HG03457 (cell line): ENCODE data around the gene DLD.
"Not testable (repeated sequence)": the region's sequence is repeated elsewhere in the genome, so short reads cannot be mapped to it uniquely, and the experiment has no call there.

Source experiments
- ATAC-seq: cut with Tn5 transposase; IDR thresholded peaks from one replicate; pipeline ENCODE4 v1.9.1; 2021; ENCODE audit warnings: moderate number of reproducible peaks; ENCODE audit not compliant: unreplicated experiment

The DLD gene

DNA sequence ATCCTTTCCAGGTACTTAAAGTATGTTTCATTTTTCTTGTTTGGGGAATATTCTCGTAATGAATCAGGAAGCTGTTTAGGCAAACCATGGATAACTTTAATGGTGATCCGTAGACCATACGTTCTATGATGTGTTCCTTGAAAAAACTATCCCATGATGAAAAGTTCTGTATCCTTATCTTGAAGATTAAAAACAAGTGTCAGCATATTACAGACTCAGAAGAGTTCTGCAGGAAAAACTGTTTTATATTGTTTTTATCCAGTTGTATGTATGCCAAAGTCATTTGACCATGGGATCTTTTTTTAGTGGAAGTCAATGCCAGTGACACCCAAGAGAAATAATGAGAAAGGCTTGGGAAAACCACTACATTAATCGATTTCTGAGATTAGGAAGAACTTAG, 52.0 kb downstream of the DLD start:
- ATAC-seq, result no peak

- no peak for ATAC-seq
Observed at GRCh38 chr7:107944411-107945169, 53.6 kb downstream of the DLD start.

GRCh38 chr7:107945332-107945731, 54.3 kb downstream of the DLD start:
- no peak for ATAC-seq

- ATAC-seq, result no peak
Observed at GRCh38 chr7:107946451-107946850, 55.5 kb downstream of the DLD start.

GRCh38 chr7:107946881-107947280, 55.9 kb downstream of the DLD start:
- no peak for ATAC-seq

- ATAC-seq, result no peak
Observed at GRCh38 chr7:107948645-107949442, 57.9 kb downstream of the DLD start.

DNA sequence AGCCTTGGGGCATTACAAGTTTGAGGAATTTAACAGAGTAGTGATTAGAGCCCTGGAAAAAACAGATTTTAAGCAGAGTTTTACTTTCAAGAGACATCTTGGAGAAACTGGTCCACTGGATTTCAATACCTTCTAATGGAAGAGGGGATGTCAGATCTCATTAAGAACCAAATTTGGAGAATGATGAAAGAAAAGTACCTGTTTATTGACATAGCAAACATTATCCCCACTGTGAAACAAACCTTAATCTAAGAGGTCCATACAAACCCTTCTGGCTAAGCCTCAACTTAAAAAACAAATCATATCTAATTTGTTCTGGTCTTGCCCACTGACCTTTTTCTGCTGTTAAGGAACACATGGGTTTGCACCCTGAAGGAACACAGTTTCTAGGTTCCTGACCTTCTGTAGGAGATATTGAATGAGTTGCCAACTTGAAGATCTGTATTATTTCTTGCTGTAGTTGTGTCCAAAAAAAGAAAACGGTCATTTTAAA, 58.5 kb downstream of the DLD start:
- no peak for ATAC-seq

GRCh38 chr7:107951172-107951787, 60.3 kb downstream of the DLD start:
- no peak for ATAC-seq

GRCh38 chr7:107951896-107952295, 60.9 kb downstream of the DLD start:
- no peak for ATAC-seq

GRCh38 chr7:107953265-107953923, 62.4 kb downstream of the DLD start:
- ATAC-seq, result no peak

DNA sequence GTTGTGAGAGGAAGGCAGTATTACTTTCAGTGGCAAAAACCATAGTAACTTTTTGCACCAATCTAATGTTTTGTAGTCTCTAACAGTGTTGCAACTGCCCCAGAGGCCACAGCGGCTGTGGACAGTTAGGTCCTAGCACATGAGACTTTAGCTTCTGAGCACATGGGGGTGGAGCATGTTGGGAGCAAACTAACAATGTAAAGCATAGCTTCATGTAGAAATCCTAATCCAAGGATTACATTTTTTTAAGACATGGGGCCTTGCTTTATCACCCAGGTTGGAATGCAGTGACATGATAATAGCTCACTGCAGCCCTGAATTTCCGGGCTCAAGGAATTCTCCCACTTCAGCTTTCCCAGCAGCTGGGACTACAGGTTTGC, 62.9 kb downstream of the DLD start:
- no peak for ATAC-seq

- ATAC-seq, result no peak
Observed at GRCh38 chr7:107955394-107955793, 64.4 kb downstream of the DLD start.

- not testable (repeated sequence) for ATAC-seq
Observed at GRCh38 chr7:107956950-107957349, 66.0 kb downstream of the DLD start.

GRCh38 chr7:107957436-107957835, 66.5 kb downstream of the DLD start:
- no peak for ATAC-seq

- ATAC-seq, result no peak
Observed at GRCh38 chr7:107958764-107959526, 68.0 kb downstream of the DLD start.

DNA sequence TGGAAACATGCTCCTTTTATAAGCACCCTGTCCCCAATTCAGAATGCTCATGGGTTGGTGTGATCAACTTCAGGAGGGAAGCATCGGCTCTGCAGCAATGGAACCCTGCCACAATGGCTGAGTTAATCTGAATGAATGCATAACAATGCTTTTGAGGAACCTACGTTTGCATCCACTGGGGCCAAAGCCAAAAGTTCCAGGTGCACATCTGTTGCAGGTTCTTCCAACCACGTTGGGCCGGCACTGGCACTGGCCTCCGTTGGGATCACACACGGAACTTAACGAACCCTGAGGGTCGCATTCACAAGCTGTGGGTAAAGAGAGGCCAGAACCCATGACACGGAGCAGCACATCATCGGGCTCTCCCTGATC, 68.5 kb downstream of the DLD start:
- ATAC-seq, result no peak

GRCh38 chr7:107960272-107960671, 69.3 kb downstream of the DLD start:
- ATAC-seq, result no peak

- no peak for ATAC-seq
Observed at GRCh38 chr7:107961405-107961804, 70.4 kb downstream of the DLD start.

GRCh38 chr7:107962817-107963216, 71.8 kb downstream of the DLD start:
- no peak for ATAC-seq

- ATAC-seq, result no peak
Observed at GRCh38 chr7:107964510-107964909, 73.5 kb downstream of the DLD start.

- no peak for ATAC-seq
Observed at GRCh38 chr7:107966711-107967110, 75.7 kb downstream of the DLD start.
